ENCODE measurements around the gene APEX2. TPM values are rescaled to one million over a fixed set of nuclear protein-coding genes. Genes with fewer than 3 reads are reported as not detected.

APEX2 gene
- total and polyA plus RNA-seq, 2 donors (not counting 1 experiment from before 2014, with no cell fraction given) = 13.1 to 18.0 TPM

GRCh38 chrX:55005256-55005655 is 5.1 kb downstream of the APEX2 start:
- peaks cover 12% of the 10 kb centered on the region for H3K79me2 ChIP-seq (ENCODE audit: control insufficient read depth, insufficient read depth, low read length)
- H2AFZ ChIP-seq (ENCODE audit: insufficient read depth, low read depth, low read length, poor library complexity, severe bottlenecking) = no peak overlapping the region
- POLR2A ChIA-PET = no interaction called here
- no peaks in the 10 kb centered on the region for H4K20me1 ChIP-seq (ENCODE audit: control insufficient read depth, insufficient read depth, low read length, poor library complexity, severe bottlenecking)
- no peaks in the 10 kb centered on the region for H3K27me3 Mint-ChIP-seq
- no peak for DNase-seq
- intact Hi-C loops (cut with micrococcal nuclease) = no loop called here
- no peaks in the 10 kb centered on the region for H3K27me3 ChIP-seq (replicated peaks in 1 of 4; ENCODE audit: control extremely low read depth in 1 of 4, control insufficient read depth in 3 of 4, insufficient read depth in 4 of 4, low read length in 3 of 4)
- H3K36me3 ChIP-seq (replicated peaks in 1 of 2; ENCODE audit: control extremely low read depth in 1 of 2, control insufficient read depth in 1 of 2, extremely low read depth in 1 of 2, insufficient read depth in 2 of 2, low read length in 1 of 2) = peaks cover 0 to 28% of the 10 kb centered on the region in 2 experiments
- no peaks in the 10 kb centered on the region for H3K9me3 Mint-ChIP-seq (ENCODE audit: insufficient read depth)
- H3K27ac ChIP-seq (ENCODE audit: low read length in 2 of 2) = no peak overlapping the region
- no peak overlapping the region for H3K9ac ChIP-seq (ENCODE audit: low read length)
- H3K4me2 ChIP-seq (replicated peaks; ENCODE audit: low read depth, low read length, poor library complexity, severe bottlenecking) = no peak overlapping the region
- H3K9me3 ChIP-seq (ENCODE audit: control extremely low read depth in 1 of 3, control insufficient read depth in 2 of 3, insufficient read depth in 1 of 3, low read length in 2 of 3) = no peaks in the 10 kb centered on the region
- H3K27ac Mint-ChIP-seq = no peak overlapping the region
- ATAC-seq (ENCODE audit: low read depth) = no peak
- TF ChIP-seq, protein P1, sequence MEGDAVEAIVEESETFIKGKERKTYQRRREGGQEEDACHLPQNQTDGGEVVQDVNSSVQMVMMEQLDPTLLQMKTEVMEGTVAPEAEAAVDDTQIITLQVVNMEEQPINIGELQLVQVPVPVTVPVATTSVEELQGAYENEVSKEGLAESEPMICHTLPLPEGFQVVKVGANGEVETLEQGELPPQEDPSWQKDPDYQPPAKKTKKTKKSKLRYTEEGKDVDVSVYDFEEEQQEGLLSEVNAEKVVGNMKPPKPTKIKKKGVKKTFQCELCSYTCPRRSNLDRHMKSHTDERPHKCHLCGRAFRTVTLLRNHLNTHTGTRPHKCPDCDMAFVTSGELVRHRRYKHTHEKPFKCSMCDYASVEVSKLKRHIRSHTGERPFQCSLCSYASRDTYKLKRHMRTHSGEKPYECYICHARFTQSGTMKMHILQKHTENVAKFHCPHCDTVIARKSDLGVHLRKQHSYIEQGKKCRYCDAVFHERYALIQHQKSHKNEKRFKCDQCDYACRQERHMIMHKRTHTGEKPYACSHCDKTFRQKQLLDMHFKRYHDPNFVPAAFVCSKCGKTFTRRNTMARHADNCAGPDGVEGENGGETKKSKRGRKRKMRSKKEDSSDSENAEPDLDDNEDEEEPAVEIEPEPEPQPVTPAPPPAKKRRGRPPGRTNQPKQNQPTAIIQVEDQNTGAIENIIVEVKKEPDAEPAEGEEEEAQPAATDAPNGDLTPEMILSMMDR (IDR thresholded peaks at IDR 0.05) = no peak
- TF ChIP-seq EZH2 (IDR thresholded peaks at IDR 0.05; ENCODE audit: borderline replicate concordance, insufficient read depth, low read depth, low read length, poor library complexity, severe bottlenecking) = no peak
- H3K4me3 ChIP-seq (ENCODE audit: control extremely low read depth in 1 of 5, extremely low read depth in 1 of 5, insufficient read depth in 1 of 5, low read depth in 2 of 5, low read length in 4 of 5) = no peak overlapping the region
- H3K4me1 Mint-ChIP-seq = peaks cover 16% of the 10 kb centered on the region
- no peak overlapping the region for H3K4me3 Mint-ChIP-seq
- CTCF ChIA-PET = no interaction called here
- peaks cover 7 to 11% of the 10 kb centered on the region in 2 donors for H3K4me1 ChIP-seq (ENCODE audit: control insufficient read depth in 2 of 2, insufficient read depth in 2 of 2, low read length in 2 of 2)

DNA sequence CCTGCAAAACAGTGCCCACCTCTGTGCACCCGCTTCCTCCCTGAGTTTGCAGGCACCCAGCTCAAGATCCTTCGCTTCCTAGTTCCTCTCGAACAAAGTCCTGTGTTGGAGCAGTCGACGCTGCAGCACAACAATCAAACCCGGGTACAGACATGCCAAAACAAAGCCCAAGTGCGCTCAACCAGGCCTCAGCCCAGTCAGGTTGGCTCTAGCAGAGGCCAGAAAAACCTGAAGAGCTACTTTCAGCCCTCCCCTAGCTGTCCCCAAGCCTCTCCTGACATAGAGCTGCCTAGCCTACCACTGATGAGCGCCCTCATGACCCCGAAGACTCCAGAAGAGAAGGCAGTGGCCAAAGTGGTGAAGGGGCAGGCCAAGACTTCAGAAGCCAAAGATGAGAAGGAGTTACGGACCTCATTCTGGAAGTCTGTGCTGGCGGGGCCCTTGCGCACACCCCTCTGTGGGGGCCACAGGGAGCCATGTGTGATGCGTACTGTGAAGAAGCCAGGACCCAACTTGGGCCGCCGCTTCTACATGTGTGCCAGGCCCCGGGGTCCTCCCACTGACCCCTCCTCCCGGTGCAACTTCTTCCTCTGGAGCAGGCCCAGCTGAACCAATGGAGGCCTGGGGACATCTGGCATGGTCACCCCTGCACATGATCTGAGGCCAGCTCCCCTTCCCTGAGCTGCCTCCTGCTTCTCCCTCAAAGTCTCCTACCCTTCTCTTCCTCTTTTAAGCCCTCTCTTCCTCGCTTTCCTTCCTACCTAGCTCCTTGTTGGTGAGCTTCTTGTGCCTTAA is 6.9 kb downstream of the APEX2 start:
- peaks cover 0 to 28% of the 10 kb centered on the region in 2 experiments for H3K36me3 ChIP-seq (replicated peaks in 1 of 2; ENCODE audit: control extremely low read depth in 1 of 2, control insufficient read depth in 1 of 2, extremely low read depth in 1 of 2, insufficient read depth in 2 of 2, low read length in 1 of 2)
- no peaks in the 10 kb centered on the region for H3K79me2 ChIP-seq (ENCODE audit: control insufficient read depth, insufficient read depth, low read length)
- Mint-ChIP-seq H3K27ac (no peak overlapping the region), H3K4me3 (no peak overlapping the region), H3K9me3 (ENCODE audit: insufficient read depth) (no peaks in the 10 kb centered on the region), H3K27me3 (no peaks in the 10 kb centered on the region), H3K4me1 (peaks cover 4% of the 10 kb centered on the region)
- H3K4me3 ChIP-seq (ENCODE audit: control extremely low read depth in 1 of 5, extremely low read depth in 1 of 5, insufficient read depth in 1 of 5, low read depth in 2 of 5, low read length in 4 of 5) = no peak overlapping the region
- ChIA-PET POLR2A (no interaction called here), CTCF (no interaction called here)
- no peak overlapping the region for H3K9ac ChIP-seq (ENCODE audit: low read length)
- ATAC-seq (ENCODE audit: low read depth) (no peak), DNase-seq (no peak)
- 98% methylated on average over 14 of the region's 18 CpGs for WGBS (ENCODE audit: insufficient coverage)
- H3K27ac ChIP-seq (ENCODE audit: low read length in 2 of 2) = no peak overlapping the region
- no peaks in the 10 kb centered on the region for H4K20me1 ChIP-seq (ENCODE audit: control insufficient read depth, insufficient read depth, low read length, poor library complexity, severe bottlenecking)
- no peaks in the 10 kb centered on the region for H3K9me3 ChIP-seq (ENCODE audit: control extremely low read depth in 1 of 3, control insufficient read depth in 2 of 3, insufficient read depth in 1 of 3, low read length in 2 of 3)
- no peak overlapping the region for H2AFZ ChIP-seq (ENCODE audit: insufficient read depth, low read depth, low read length, poor library complexity, severe bottlenecking)
- no peaks in the 10 kb centered on the region for H3K27me3 ChIP-seq (replicated peaks in 1 of 4; ENCODE audit: control extremely low read depth in 1 of 4, control insufficient read depth in 3 of 4, insufficient read depth in 4 of 4, low read length in 3 of 4)
- TF ChIP-seq, protein P1 (IDR thresholded peaks at IDR 0.05) = no peak
- TF ChIP-seq EZH2 (IDR thresholded peaks at IDR 0.05; ENCODE audit: borderline replicate concordance, insufficient read depth, low read depth, low read length, poor library complexity, severe bottlenecking) = no peak
- intact Hi-C loops (cut with micrococcal nuclease) = no loop called here
- H3K4me1 ChIP-seq (ENCODE audit: control insufficient read depth in 2 of 2, insufficient read depth in 2 of 2, low read length in 2 of 2) = no peaks in the 10 kb centered on the region
- no peak overlapping the region for H3K4me2 ChIP-seq (replicated peaks; ENCODE audit: low read depth, low read length, poor library complexity, severe bottlenecking)

All from B cell (primary cell).